Measurements from ENCODE around the gene TNNT2. TPM values are rescaled to one million over a fixed set of nuclear protein-coding genes. Genes with fewer than 3 reads are reported as not detected.

The TNNT2 gene
- total and polyA plus RNA-seq, 2 of the 4 experiments (the other 2 are of a cell fraction), result 0.18 to 1.2 TPM

DNA sequence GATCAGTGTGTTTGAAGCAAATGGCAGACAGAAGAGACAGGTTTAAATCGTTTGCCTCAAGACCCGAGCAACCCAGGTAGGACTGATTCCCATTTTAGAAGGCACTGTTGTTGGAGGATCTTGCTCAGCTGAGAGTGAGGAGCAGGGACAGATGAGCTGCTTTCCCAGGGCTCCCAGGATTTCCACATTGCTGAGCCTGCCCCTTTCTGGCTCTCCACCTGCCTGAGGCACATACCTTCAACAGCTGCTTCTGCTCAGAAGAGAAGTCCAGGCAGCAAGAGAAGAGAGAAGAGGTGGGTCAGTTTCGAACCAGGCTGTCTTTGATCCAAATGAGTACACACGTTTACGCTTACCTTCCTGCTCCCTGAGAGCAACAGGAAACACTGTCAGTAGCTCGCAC, 5.7 kb downstream of the TNNT2 start:
- DNase-seq (no peak), ATAC-seq (ENCODE audit: low read depth) (no peak)
- TF ChIP-seq MAFK (IDR thresholded peaks at IDR 0.05; ENCODE audit: low read depth, low read length) (no peak), SMC3 (IDR thresholded peaks at IDR 0.05; ENCODE audit: low read depth, low read length) (no peak)
- no peak overlapping the region for H3K4ac ChIP-seq (ENCODE audit: low read depth, low read length)
- H3K9me1 ChIP-seq (ENCODE audit: insufficient read depth, low read length), result no peaks in the 10 kb centered on the region; the same call in 1 of the 2 replicates
- no peak overlapping the region for H4K8ac ChIP-seq (ENCODE audit: low read depth in 2 of 2, low read length in 2 of 2)
- H3K14ac ChIP-seq (replicated peaks; ENCODE audit: low read depth, low read length), result no peak overlapping the region
- intact Hi-C loops (cut with micrococcal nuclease), result no loop called here
- H2AFZ ChIP-seq (replicated peaks; ENCODE audit: low read length, poor library complexity), result no peak overlapping the region
- no peak overlapping the region for H4K5ac ChIP-seq (ENCODE audit: low read depth, low read length)
- in situ Hi-C loops (cut with MboI; ENCODE audit: low sequenced_read_pairs), result no loop called here
- H3K9ac ChIP-seq (ENCODE audit: low read depth, low read length), result no peak overlapping the region
- H2BK20ac ChIP-seq (ENCODE audit: low read depth, low read length), result no peak overlapping the region
- BruUV-seq (replicated peaks), result no TSS peak
- no peaks in the 10 kb centered on the region for H3K36me3 ChIP-seq (ENCODE audit: control insufficient read depth, insufficient read depth, low read length)
- no peak overlapping the region for H2BK15ac ChIP-seq (ENCODE audit: low read depth, low read length)
- H3K23ac ChIP-seq (ENCODE audit: low read depth, low read length), result no peak overlapping the region
- no peak overlapping the region for H3K4me3 ChIP-seq (ENCODE audit: insufficient read depth, low read depth, low read length)
- CTCF ChIA-PET, result interaction anchor here (0.6 kb wide), 2 partner anchors 15 to 831 kb away, joined by 3 read pairs; no protein-coding TSS in a partner anchor
- no peaks in the 10 kb centered on the region for H4K20me1 ChIP-seq (ENCODE audit: insufficient read depth, low read length)
- H3K9me3 ChIP-seq (ENCODE audit: control insufficient read depth, insufficient read depth, low read length), result no peaks in the 10 kb centered on the region; the same call in 1 of the 2 replicates
- H3K4me2 ChIP-seq (ENCODE audit: low read depth, low read length), result no peak overlapping the region
- H2BK5ac ChIP-seq (ENCODE audit: low read depth, low read length, poor library complexity, severe bottlenecking), result no peak overlapping the region
- H2AK5ac ChIP-seq (ENCODE audit: low read depth, low read length), result no peak overlapping the region
- no peak overlapping the region for H4K91ac ChIP-seq (ENCODE audit: insufficient read depth, low read depth, low read length)
- WGBS, 2 experiments (ENCODE audit: extremely low coverage in 2 of 2, insufficient read length in 1 of 2), result 90% methylated on average over 2 of the region's 6 CpGs; no CpG with 5 or more reads in 1 of the 2 experiments
- no peak overlapping the region for H2AK9ac ChIP-seq (replicated peaks; ENCODE audit: low read depth, low read length, poor library complexity)
- peaks cover 5% of the 10 kb centered on the region; the same call in 1 of the 2 replicates for H3K4me1 ChIP-seq (ENCODE audit: control insufficient read depth, insufficient read depth, low read length)
- dilution Hi-C loops (cut with HindIII; ENCODE audit: low sequenced_read_pairs, unreplicated experiment), result no loop called here
- POLR2A ChIA-PET (ENCODE audit: unreplicated experiment), result no interaction called here
- H3K56ac ChIP-seq (ENCODE audit: extremely low read depth, insufficient read depth, low read length), result no peak overlapping the region
- no peak overlapping the region for H3K18ac ChIP-seq (ENCODE audit: low read depth, low read length)
- no peaks in the 10 kb centered on the region for H3K79me1 ChIP-seq (ENCODE audit: low read depth in 1 of 2, low read length in 2 of 2)
- H2BK120ac ChIP-seq (ENCODE audit: low read depth, low read length), result no peak overlapping the region
- H3K27ac ChIP-seq (ENCODE audit: insufficient read depth, low read length), result no peak overlapping the region
- H3K27me3 ChIP-seq (ENCODE audit: control insufficient read depth, insufficient read depth, low read length), result peaks cover 91% of the 10 kb centered on the region

All from IMR-90 (cell line).